Activated CD4-positive, alpha-beta memory T cell treated with anti-CD3 and anti-CD28 coated beads for 36 hours (primary cell): ENCODE measurements around the gene C1orf50. TPM values are rescaled to one million over a fixed set of nuclear protein-coding genes. Genes with fewer than 3 reads are reported as not detected.

Source experiments
- CTCF ChIA-PET: fragments of 350-600 bp; sonication (Branson Sonifier 250); formaldehyde crosslinking; loops from one replicate; lab custom pipeline; 2021; ENCODE audit warnings: antibody characterized with exemption, inconsistent platforms; lab: Charles Lee
- POLR2A ChIA-PET: fragments of 350-600 bp; sonication (Branson Sonifier 250); formaldehyde crosslinking; loops from one replicate; lab custom pipeline; 2021; ENCODE audit warnings: antibody characterized with exemption; lab: Charles Lee
- DNase-seq: peaks from one replicate; pipeline ENCODE4 v3.0.0-alpha.2; 2020
- H3K27ac Mint-ChIP-seq: one replicate; pipeline ENCODE4 v1.8.0; 2021; ENCODE audit warnings: mixed read lengths
- H3K27me3 Mint-ChIP-seq: one replicate; pipeline ENCODE4 v1.8.0; 2021; ENCODE audit warnings: mixed read lengths
- H3K36me3 Mint-ChIP-seq: one replicate; pipeline ENCODE4 v1.8.0; 2021; ENCODE audit warnings: mixed read lengths
- H3K4me1 Mint-ChIP-seq: one replicate; pipeline ENCODE4 v1.8.0; 2021; ENCODE audit warnings: low read depth, mixed read lengths
- H3K4me3 Mint-ChIP-seq: one replicate; pipeline ENCODE4 v1.8.0; 2021; ENCODE audit warnings: mild to moderate bottlenecking, mixed read lengths
- H3K9me3 Mint-ChIP-seq: one replicate; pipeline ENCODE4 v1.8.0; 2021; ENCODE audit warnings: mixed read lengths
- intact Hi-C: fragments of 100-400 bp; cut with micrococcal nuclease; formaldehyde crosslinking; loops from one replicate; pipeline ENCODE4 v1.15.1; 2023
- total RNA-seq, 2 experiments: library from RNA; stranded (reverse); gene quantifications; one replicate each; pipeline ENCODE4 v1.2.3, GENCODE V29; 2021

Gene C1orf50
- total RNA-seq, 2 experiments from 2014 or later = 5.6 to 7.6 TPM

DNA sequence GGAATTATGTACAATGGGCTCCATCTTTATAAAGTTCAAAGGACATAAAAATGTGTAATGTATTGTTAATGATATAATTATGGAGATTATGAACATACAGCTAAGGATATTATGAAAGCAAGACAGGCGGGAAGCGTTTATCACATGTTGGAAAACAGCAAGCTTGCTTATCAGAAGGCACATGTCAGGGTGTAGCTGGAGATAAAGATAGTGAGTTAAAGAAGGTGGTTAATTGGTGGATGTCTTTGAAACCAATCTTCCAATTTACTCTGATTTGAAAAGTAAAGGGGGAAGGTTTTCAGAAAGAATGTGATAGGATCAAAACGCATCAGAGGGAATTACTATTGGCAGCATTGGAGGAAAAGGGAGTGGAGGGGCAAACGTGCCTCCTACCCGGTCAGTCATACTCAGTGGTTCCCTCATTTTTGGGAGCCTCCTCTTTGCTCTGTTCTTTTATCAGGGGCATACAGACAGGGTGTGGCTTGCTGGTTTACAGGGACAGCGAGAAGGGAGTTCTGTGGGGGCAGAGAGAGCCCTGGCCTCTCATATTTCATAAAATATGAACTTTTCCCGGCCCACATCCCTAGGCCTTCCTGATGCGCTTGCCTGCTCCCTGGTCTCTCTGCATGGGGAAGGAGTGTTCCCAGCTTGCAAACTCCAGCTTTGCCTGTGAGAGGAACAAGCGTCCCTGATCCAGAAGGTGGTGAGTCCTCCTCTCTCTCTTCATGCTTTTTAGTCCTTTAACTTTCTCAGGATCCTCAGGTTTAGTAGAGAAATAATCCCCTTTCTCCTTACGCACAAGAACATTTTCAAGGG, 58.2 kb downstream of the C1orf50 start:
- H3K4me3 Mint-ChIP-seq = no peak overlapping the region
- CTCF ChIA-PET = no interaction called here
- no peaks in the 10 kb centered on the region for H3K27me3 Mint-ChIP-seq
- H3K4me1 Mint-ChIP-seq = no peaks in the 10 kb centered on the region
- no peaks in the 10 kb centered on the region for H3K36me3 Mint-ChIP-seq
- H3K9me3 Mint-ChIP-seq = no peaks in the 10 kb centered on the region
- H3K27ac Mint-ChIP-seq = no peak overlapping the region
- intact Hi-C loops = no loop called here
- POLR2A ChIA-PET = no interaction called here
- no peak for DNase-seq

Other genes starting within 250 kb of the C1orf50 start
- gene PPIH, start 108.8 kb upstream of the C1orf50 start, total RNA-seq = 10 to 100 TPM; 91.0 to 94.0 TPM
- 1,000 to 10,000 TPM; 1,101 to 1,134 TPM for gene YBX1, start 84.8 kb upstream of the C1orf50 start, total RNA-seq
- not detected for gene CLDN19, start 27.0 kb upstream of the C1orf50 start, total RNA-seq
- gene P3H1, start 221 bp upstream of the C1orf50 start, total RNA-seq = 10 to 100 TPM; 32.0 to 34.8 TPM
- under 1 TPM; 0.15 to 0.33 TPM for gene TMEM269, start 17.7 kb downstream of the C1orf50 start, total RNA-seq
- gene ERMAP, start 49.9 kb downstream of the C1orf50 start, total RNA-seq = 1 to 10 TPM; 3.4 to 4.5 TPM
- 10 to 100 TPM; 16.8 to 18.8 TPM for gene SVBP, start 50.1 kb downstream of the C1orf50 start, total RNA-seq
- 1 to 10 TPM; 8.6 to 9.5 TPM for gene ZNF691, start 79.4 kb downstream of the C1orf50 start, total RNA-seq
- 10 to 100 TPM; 67.6 to 73.6 TPM for gene SLC2A1, start 191.6 kb downstream of the C1orf50 start, total RNA-seq